SJSA1 (cell line): ENCODE measurements around the gene IGF2BP1. TPM values are rescaled to one million over a fixed set of nuclear protein-coding genes. Genes with fewer than 3 reads are reported as not detected.
"Not testable (repeated sequence)": the region's sequence is repeated elsewhere in the genome, so short reads cannot be mapped to it uniquely, and the experiment has no call there.

Experiments
- DNase-seq, 2 experiments: peaks; one replicate each; pipeline ENCODE4 v3.0.0-alpha.2; 2015 to 2020; ENCODE audit warnings: low spot score in 2 of 2, low read depth in 1 of 2
- H3K27ac ChIP-seq: fragments of 250-450 bp; sonication (Bioruptor Pico); 2 replicates; pipeline ENCODE4 v1.5.1; 2020; ENCODE audit warnings: mild to moderate bottlenecking, moderate library complexity
- H3K27me3 ChIP-seq: fragments of 250-450 bp; sonication (Bioruptor Pico); replicated peaks from 2 replicates; pipeline ENCODE4 v1.5.1; 2020; ENCODE audit warnings: mild to moderate bottlenecking, moderate library complexity
- H3K36me3 ChIP-seq: fragments of 250-450 bp; sonication (Bioruptor Pico); 2 replicates; pipeline ENCODE4 v1.5.1; 2020; ENCODE audit warnings: mild to moderate bottlenecking
- H3K4me1 ChIP-seq: fragments of 250-450 bp; sonication (Bioruptor Pico); replicated peaks from 2 replicates; pipeline ENCODE4 v1.6.1; 2021; ENCODE audit warnings: mild to moderate bottlenecking
- H3K4me3 ChIP-seq: fragments of 250-450 bp; sonication (Bioruptor Pico); 2 replicates; pipeline ENCODE4 v1.5.1; 2020; ENCODE audit warnings: mild to moderate bottlenecking
- H3K9me3 ChIP-seq: fragments of 250-450 bp; sonication (Bioruptor Pico); replicated peaks from 2 replicates; pipeline ENCODE4 v1.5.1; 2020; ENCODE audit warnings: mild to moderate bottlenecking
- total RNA-seq: library from RNA; depleted of rRNA; stranded (reverse); fragments of >200 nt; shearing (Covaris generic); gene quantifications from 2 replicates; pipeline ENCODE4 v1.2.3, GENCODE V29; 2014

Gene IGF2BP1
- total RNA-seq, 1 experiment from 2014 or later, result 8.7 TPM

DNA sequence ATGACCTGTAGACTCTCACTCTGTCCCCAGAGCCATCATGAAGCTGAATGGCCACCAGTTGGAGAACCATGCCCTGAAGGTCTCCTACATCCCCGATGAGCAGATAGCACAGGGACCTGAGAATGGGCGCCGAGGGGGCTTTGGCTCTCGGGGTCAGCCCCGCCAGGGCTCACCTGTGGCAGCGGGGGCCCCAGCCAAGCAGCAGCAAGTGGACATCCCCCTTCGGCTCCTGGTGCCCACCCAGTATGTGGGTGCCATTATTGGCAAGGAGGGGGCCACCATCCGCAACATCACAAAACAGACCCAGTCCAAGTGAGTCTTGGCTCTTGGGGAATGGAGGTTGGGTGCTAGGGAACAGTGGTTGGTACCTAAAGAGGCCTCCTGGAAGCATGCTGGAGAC lies 41.0 kb downstream of the IGF2BP1 start:
- no peaks in the 10 kb centered on the region; the same call in 1 of the 2 replicates for H3K27me3 ChIP-seq
- H3K4me1 ChIP-seq, result no peaks in the 10 kb centered on the region
- no peak for DNase-seq
- H3K27ac ChIP-seq, result no peak overlapping the region
- H3K4me3 ChIP-seq, result no peak overlapping the region
- H3K36me3 ChIP-seq, result peaks cover 61% of the 10 kb centered on the region
- no peaks in the 10 kb centered on the region for H3K9me3 ChIP-seq

DNA sequence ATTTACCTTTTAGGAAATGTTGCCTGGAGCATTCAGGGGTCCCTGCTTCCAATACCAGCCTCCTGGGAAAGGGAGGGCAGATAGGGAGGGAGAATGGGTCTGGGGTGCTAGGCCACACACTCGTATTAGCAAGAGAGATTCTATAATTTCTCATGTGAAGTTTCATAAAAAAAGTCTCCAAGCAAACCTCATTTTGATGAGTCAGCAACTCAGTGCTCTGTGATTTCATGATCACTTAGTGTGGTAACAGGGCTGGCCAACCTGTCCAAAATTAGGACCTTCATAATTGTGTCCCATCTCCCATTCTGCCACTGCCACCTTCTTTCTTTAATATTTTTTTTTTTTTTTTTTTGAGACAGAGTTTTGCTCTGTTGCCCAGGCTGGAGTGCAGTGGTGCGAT lies 41.4 kb downstream of the IGF2BP1 start:
- Histone ChIP-seq H3K27ac (no peak overlapping the region), H3K4me3 (no peak overlapping the region), H3K9me3 (no peaks in the 10 kb centered on the region), H3K27me3 (no peaks in the 10 kb centered on the region; the same call in 1 of the 2 replicates), H3K36me3 (peaks cover 62% of the 10 kb centered on the region), H3K4me1 (no peaks in the 10 kb centered on the region)
- no peak for DNase-seq

DNA sequence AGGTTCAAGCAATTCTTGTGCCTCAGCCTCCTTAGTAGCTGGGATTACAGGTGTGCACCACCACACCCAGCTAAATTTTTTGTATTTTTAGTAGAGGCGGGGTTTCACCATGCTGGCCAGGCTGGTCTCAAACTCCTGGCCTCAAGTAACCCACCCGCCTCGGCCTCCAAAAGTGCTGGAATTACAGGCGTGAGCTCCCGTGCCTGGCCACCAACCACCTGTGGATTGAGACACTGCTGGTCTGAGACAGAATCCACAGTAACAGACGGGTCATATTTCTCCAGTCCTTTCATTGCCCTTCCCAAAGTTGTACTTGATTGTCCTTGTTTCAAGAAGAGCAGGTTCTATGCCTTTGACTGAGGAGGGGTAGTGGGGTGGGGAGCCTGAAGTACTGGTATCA lies 42.3 kb downstream of the IGF2BP1 start:
- not testable (repeated sequence) for H3K27ac ChIP-seq, DNase-seq, H3K4me3 ChIP-seq, H3K4me1 ChIP-seq, H3K9me3 ChIP-seq, H3K27me3 ChIP-seq
- H3K36me3 ChIP-seq, result peaks cover 70% of the 10 kb centered on the region

DNA sequence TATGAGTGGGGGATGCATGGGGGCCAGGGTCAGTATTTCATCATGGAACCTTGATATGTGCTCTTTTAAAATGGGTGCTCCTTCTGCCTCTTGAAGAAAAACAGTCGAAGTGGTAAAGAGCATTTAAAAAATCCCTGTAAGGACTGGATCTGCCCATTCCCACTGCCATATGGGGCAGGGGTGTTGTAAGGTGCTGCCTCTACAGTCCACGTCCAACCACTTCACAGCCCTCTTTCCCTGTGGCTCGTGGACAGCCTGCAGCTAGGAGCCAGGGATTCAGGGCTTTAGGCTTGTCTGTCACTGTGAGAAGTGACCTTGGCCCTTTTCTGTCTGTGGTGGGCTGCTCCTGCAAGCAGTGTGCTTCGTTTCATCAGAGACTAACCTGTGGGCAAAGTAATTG lies 44.3 kb downstream of the IGF2BP1 start:
- DNase-seq, result no peak
- no peaks in the 10 kb centered on the region for H3K9me3 ChIP-seq
- H3K4me3 ChIP-seq, result no peak overlapping the region
- no peak overlapping the region for H3K27ac ChIP-seq
- H3K4me1 ChIP-seq, result no peaks in the 10 kb centered on the region
- H3K27me3 ChIP-seq, result no peaks in the 10 kb centered on the region; the same call in 1 of the 2 replicates
- H3K36me3 ChIP-seq, result peaks cover 75% of the 10 kb centered on the region

DNA sequence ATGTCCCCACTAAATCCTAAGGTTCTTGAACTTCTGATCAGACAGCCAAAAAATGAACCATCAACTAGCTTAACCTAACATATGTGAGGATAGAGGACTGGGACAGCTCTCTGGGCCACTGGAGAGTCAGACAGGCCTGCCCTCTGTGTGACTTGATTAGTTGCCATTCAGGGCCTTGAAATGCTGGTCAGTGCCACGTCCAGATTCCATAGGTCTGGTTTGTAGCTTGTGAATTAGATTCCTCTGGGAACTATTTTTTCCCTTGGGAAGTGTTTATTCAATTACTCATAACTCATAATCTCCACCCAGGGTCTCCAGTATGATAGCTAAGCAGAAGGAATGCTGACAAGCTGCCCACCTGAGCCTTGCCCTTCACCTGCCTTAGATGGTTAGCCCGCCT lies 48.2 kb downstream of the IGF2BP1 start:
- DNase-seq, result no peak
- peaks cover 84% of the 10 kb centered on the region for H3K36me3 ChIP-seq
- H3K4me1 ChIP-seq, result no peaks in the 10 kb centered on the region
- no peaks in the 10 kb centered on the region; the same call in 1 of the 2 replicates for H3K27me3 ChIP-seq
- H3K4me3 ChIP-seq, result no peak overlapping the region
- H3K27ac ChIP-seq, result no peak overlapping the region
- no peaks in the 10 kb centered on the region for H3K9me3 ChIP-seq

DNA sequence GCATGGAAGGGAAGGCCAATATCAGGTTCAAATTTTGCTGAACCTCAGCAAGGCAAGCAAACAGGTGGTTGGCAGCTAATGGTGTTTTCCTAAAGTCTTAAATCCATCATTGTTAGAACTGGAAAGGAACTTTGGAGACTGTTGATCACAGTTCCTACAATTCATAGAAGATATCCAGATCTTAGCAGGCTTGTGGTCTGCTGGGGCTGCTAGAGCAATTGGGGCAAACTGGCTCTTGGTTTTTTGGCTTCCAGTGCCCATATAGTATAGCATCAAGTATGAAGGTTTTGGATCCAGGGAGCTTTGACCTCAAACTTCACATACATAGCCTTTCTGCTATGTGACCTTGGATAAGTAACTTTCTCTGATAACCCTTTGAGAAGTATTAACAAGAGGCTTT lies 49.7 kb downstream of the IGF2BP1 start:
- Histone ChIP-seq H3K4me3 (no peak overlapping the region), H3K4me1 (no peaks in the 10 kb centered on the region), H3K27me3 (no peaks in the 10 kb centered on the region), H3K27ac (no peak overlapping the region), H3K36me3 (peaks cover 81% of the 10 kb centered on the region), H3K9me3 (no peaks in the 10 kb centered on the region)
- no peak for DNase-seq

DNA sequence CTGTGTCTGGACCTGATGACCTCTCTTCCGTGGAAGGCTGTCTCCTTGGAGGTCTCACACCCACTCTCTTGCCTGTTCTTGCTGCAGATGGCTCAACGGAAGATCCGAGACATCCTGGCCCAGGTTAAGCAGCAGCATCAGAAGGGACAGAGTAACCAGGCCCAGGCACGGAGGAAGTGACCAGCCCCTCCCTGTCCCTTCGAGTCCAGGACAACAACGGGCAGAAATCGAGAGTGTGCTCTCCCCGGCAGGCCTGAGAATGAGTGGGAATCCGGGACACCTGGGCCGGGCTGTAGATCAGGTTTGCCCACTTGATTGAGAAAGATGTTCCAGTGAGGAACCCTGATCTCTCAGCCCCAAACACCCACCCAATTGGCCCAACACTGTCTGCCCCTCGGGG lies 52.1 kb downstream of the IGF2BP1 start:
- no peaks in the 10 kb centered on the region for H3K27me3 ChIP-seq
- no peak overlapping the region for H3K27ac ChIP-seq
- peaks cover 64% of the 10 kb centered on the region for H3K36me3 ChIP-seq
- no peaks in the 10 kb centered on the region for H3K4me1 ChIP-seq
- no peaks in the 10 kb centered on the region for H3K9me3 ChIP-seq
- no peak for DNase-seq
- H3K4me3 ChIP-seq, result no peak overlapping the region

DNA sequence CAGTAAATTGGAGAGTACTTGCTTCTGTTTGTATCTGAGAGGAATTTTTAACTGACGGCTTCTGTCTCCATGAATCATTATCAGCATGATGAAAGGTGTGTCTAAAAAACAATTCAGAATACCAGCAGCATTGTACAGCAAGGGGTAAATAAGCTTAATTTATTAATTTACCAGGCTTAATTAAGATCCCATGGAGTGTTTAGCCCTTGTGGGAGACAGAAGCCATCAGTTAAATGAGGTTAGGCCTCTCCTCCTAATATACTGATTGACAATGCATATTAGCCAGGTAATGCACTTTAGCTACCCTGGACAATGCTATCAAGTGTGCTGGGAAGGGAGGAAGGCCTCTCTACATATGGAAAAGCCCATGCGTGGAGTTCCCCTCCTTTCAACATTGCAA lies 53.4 kb downstream of the IGF2BP1 start:
- Histone ChIP-seq H3K36me3 (peaks cover 52% of the 10 kb centered on the region), H3K9me3 (no peaks in the 10 kb centered on the region), H3K27me3 (no peaks in the 10 kb centered on the region), H3K27ac (no peak overlapping the region), H3K4me1 (no peaks in the 10 kb centered on the region), H3K4me3 (no peak overlapping the region)
- DNase-seq, result no peak

DNA sequence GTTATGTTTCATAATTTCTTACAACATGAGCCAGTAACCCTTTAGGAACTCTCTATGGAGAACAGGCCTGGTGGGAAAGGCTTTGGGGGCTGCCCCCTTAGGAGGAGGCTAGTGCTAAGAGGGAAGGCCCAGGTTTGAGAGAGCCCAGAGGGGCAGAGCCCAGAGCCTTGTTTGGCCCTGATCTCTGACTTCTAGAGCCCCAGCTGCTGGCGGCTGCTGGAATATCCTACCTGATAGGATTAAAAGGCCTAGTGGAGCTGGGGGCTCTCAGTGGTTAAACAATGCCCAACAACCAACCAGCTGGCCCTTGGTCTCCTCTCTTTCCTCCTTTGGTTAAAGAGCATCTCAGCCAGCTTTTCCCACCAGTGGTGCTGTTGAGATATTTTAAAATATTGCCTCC lies 54.1 kb downstream of the IGF2BP1 start:
- no peaks in the 10 kb centered on the region for H3K4me1 ChIP-seq
- H3K27ac ChIP-seq, result no peak overlapping the region
- no peak for DNase-seq
- no peaks in the 10 kb centered on the region for H3K9me3 ChIP-seq
- H3K36me3 ChIP-seq, result peaks cover 46% of the 10 kb centered on the region
- no peaks in the 10 kb centered on the region for H3K27me3 ChIP-seq
- H3K4me3 ChIP-seq, result no peak overlapping the region

DNA sequence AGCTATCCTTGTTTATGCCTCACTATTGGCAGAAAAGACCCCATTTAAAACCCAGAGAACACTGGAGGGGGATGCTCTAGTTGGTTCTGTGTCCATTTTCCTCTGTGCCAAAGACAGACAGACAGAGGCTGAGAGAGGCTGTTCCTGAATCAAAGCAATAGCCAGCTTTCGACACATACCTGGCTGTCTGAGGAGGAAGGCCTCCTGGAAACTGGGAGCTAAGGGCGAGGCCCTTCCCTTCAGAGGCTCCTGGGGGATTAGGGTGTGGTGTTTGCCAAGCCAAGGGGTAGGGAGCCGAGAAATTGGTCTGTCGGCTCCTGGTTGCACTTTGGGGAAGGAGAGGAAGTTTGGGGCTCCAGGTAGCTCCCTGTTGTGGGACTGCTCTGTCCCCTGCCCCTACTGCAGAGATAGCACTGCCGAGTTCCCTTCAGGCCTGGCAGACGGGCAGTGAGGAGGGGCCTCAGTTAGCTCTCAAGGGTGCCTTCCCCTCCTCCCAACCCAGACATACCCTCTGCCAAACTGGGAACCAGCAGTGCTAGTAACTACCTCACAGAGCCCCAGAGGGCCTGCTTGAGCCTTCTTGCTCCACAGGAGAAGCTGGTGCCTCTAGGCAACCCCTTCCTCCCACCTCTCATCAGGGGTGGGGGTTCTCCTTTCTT lies 56.1 kb downstream of the IGF2BP1 start:
- H3K27ac ChIP-seq, result no peak overlapping the region
- no peaks in the 10 kb centered on the region for H3K4me1 ChIP-seq
- no peaks in the 10 kb centered on the region for H3K27me3 ChIP-seq
- H3K9me3 ChIP-seq, result no peaks in the 10 kb centered on the region
- DNase-seq, result no peak
- H3K36me3 ChIP-seq, result peaks cover 36% of the 10 kb centered on the region
- no peak overlapping the region for H3K4me3 ChIP-seq

DNA sequence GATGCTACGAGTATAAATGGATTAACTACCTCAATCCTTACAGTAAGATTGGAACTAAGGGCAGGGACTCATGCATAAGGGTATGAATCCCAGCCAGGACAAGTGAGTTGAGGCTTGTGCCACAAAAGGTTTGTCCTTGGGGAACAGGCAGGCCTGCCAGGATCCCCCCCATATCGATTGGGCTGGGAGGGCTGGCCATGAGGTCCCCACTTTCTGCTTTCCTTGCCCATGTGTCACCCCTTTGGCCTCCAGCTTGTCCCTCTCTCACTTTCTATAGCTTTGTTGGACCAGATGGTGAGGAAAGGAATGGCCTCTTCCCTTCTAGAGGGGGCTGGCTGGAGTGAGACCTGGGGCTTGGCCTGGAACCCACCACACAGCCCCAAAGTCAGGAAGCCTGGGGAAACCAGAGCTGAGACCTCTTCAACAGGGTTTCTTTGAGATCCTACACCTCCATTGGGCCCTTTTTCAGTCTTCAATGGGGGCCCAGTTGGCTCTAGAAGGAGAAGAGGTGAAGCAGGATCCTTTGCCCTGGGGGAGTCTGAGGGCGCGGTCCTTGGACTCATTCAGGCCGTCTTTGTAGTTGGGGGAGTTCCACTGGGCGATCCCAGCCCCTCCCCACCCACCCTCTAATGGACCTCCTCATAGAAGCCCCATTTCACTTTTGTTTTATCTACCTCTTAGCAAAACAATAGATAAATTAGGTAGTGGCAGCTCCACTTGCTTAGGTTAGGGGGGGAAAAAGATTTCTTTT lies 57.3 kb downstream of the IGF2BP1 start:
- Histone ChIP-seq H3K4me1 (no peaks in the 10 kb centered on the region), H3K36me3 (peaks cover 24% of the 10 kb centered on the region), H3K27ac (no peak overlapping the region), H3K4me3 (no peak overlapping the region), H3K27me3 (no peaks in the 10 kb centered on the region), H3K9me3 (no peaks in the 10 kb centered on the region)
- DNase-seq, result no peak

DNA sequence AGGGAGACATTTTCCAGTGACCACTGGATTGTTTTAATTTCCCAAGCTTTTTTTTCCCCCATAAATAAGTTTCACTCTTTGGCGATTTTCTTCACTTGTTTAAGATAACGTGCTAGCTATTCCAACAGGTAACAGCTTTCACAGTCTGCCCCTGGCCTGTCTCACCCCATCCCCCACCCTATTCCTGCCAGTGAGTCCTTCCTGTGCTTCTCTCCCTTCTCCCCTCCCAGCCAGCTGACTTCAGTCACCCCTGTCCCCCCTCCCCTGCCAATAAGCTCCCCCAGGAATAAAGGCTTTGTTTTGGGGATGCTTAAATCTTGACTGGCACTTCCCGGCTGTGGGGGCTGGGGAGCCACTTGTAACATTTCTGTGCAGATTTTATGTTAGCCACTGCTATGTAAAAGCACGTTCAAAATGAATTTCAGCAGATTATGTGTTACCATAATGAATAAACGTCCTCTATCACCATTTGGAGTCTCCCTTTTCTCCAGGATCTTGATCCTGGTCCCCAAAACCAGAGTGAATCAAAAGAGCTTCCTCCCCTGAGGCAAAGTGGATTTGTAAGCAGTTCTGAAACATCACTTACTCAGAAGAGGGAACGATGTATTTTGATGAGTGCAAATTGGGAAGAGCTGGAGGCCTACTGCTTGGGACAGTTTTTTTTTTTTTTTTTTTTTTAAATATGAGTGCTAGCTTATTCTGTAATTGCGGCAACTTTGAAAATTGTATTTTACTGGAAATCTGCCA lies 58.2 kb downstream of the IGF2BP1 start:
- no peak overlapping the region for H3K4me3 ChIP-seq
- no peak for DNase-seq
- H3K36me3 ChIP-seq, result peaks cover 17% of the 10 kb centered on the region
- H3K27me3 ChIP-seq, result no peaks in the 10 kb centered on the region
- no peaks in the 10 kb centered on the region for H3K4me1 ChIP-seq
- no peaks in the 10 kb centered on the region for H3K9me3 ChIP-seq
- H3K27ac ChIP-seq, result no peak overlapping the region

DNA sequence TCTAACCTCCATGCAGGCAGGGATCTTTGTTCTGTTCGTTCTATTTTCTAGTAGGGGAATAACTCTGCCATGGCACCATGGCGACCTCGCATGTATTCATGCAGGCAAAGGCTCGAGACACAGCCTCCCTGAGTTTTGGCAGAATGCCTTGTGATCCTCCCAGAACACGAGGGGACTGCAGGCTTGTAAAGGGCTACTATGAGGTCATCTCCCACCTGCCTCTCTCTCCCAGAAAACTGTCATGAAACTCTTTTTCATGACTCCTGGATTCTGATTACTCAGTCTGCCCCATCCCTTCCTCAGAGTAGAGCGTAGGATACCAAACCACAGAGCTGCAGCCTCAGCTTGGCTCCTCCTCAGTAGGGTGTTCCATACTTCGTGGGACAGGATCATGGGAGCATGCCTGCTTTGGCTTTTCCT lies 64.3 kb downstream of the IGF2BP1 start:
- Histone ChIP-seq H3K4me3 (no peak overlapping the region), H3K9me3 (no peaks in the 10 kb centered on the region), H3K27me3 (no peaks in the 10 kb centered on the region), H3K4me1 (no peaks in the 10 kb centered on the region), H3K27ac (no peak overlapping the region), H3K36me3 (no peaks in the 10 kb centered on the region)
- no peak for DNase-seq

DNA sequence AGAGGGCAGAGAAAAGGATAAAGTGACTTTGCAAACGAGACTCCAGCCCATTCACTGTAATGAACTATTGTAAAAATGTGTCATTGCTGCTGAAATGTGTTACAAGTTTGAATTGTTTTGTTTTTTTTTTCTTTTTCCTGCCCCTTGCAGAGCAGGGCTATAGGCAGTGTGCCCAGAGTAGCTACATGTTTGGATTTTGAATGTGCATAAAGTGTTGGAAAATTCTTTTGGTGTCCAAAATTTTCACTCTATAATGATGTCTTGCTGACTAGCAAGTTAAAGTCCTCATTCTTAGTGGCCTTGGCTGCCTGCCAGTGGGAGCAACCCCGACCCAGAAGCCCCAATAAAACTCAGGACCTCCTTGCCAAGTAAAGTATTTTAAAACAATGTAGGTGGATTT lies 66.5 kb downstream of the IGF2BP1 start:
- H3K27me3 ChIP-seq, result no peaks in the 10 kb centered on the region

More for the DNA sequence above, 66.5 kb downstream of the IGF2BP1 start:
- Histone ChIP-seq H3K27ac (no peak overlapping the region), H3K36me3 (no peaks in the 10 kb centered on the region), H3K4me1 (peaks cover 6% of the 10 kb centered on the region), H3K4me3 (no peak overlapping the region), H3K9me3 (no peaks in the 10 kb centered on the region)
- no peak for DNase-seq
